HCT116 (cell line): ENCODE measurements around the gene RNF8.

Experiments
- EZH2phosphoT487 ChIP-seq: fragments of 200-600 bp; IDR thresholded peaks from 2 replicates; pipeline ENCODE4 v1.6.1; 2018; ENCODE audit warnings: antibody characterized with exemption, borderline replicate concordance
- MAX ChIP-seq: IDR thresholded peaks from 2 replicates; pipeline ENCODE4 v1.6.1; 2012
- POLR2A ChIP-seq: IDR thresholded peaks from 2 replicates; pipeline ENCODE4 v1.7.0; 2011; ENCODE audit warnings: borderline replicate concordance; ENCODE audit not compliant: insufficient read depth, insufficient read length; ENCODE audit errors: extremely low read depth
- TF ChIP-seq, protein P1 (sequence below), 3 experiments: fragments of 200-600 bp in 1 of 3; sonication (generic) in 1 of 3; IDR thresholded peaks in 2 of 3; conservative IDR thresholded peaks in 1 of 3; 2 replicates each; pipeline ENCODE4 v1.5.1; 2012 to 2017; ENCODE audit warnings: low read depth in 2 of 3, low read length in 2 of 3, antibody characterized with exemption in 1 of 3, borderline replicate concordance in 1 of 3, control low read depth in 1 of 3, mild to moderate bottlenecking in 1 of 3, mixed read lengths in 1 of 3, mixed run types in 1 of 3, moderate library complexity in 1 of 3; ENCODE audit not compliant: insufficient read depth in 1 of 3

DNA sequence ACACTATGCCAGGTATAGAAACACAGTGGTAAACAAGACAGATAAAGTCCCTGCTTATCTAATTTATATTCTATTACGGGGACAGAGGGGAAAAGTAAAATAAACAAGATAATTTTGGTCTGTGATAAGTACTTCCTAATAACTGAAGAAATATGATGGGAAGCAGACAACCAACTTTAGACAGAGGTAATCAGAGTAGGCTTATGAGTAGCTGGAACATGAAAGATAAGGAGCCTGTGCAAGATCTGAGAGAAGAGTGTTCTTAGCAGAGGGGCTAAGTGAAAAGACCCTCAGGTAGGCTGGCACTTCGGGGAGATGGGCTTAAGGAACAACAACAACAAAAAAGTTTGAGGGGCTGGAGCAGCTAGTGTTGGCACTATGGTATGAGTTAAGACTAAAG lies 4.1 kb downstream of the RNF8 start:
- TF ChIP-seq POLR2A (no peak), MAX (no peak), EZH2phosphoT487 (no peak)
- TF ChIP-seq, protein P1, sequence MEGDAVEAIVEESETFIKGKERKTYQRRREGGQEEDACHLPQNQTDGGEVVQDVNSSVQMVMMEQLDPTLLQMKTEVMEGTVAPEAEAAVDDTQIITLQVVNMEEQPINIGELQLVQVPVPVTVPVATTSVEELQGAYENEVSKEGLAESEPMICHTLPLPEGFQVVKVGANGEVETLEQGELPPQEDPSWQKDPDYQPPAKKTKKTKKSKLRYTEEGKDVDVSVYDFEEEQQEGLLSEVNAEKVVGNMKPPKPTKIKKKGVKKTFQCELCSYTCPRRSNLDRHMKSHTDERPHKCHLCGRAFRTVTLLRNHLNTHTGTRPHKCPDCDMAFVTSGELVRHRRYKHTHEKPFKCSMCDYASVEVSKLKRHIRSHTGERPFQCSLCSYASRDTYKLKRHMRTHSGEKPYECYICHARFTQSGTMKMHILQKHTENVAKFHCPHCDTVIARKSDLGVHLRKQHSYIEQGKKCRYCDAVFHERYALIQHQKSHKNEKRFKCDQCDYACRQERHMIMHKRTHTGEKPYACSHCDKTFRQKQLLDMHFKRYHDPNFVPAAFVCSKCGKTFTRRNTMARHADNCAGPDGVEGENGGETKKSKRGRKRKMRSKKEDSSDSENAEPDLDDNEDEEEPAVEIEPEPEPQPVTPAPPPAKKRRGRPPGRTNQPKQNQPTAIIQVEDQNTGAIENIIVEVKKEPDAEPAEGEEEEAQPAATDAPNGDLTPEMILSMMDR (IDR thresholded peaks at IDR 0.05 in 2 of 3, conservative IDR thresholded peaks at IDR 0.05 in 1 of 3; ENCODE audit: borderline replicate concordance in 1 of 3, insufficient read depth in 1 of 3, low read depth in 2 of 3, low read length in 2 of 3) = no peak
